CD14-positive monocyte (primary cell): ENCODE measurements around the gene PAX8. TPM values are rescaled to one million over a fixed set of nuclear protein-coding genes. Genes with fewer than 3 reads are reported as not detected.

ENCODE experiments used
- DNase-seq, 3 donors: peaks; one replicate each; pipeline ENCODE4 v3.0.0-alpha.2; 2011 to 2022
- H2AFZ ChIP-seq: 2 replicates; pipeline ENCODE4 v1.6.0; 2012; ENCODE audit warnings: mild to moderate bottlenecking, low read depth, low read length, inconsistent platforms; ENCODE audit not compliant: insufficient read depth, poor library complexity, severe bottlenecking
- H3K27ac ChIP-seq, 2 donors: 1 replicate in 1 of 2; 2 replicates in 1 of 2; pipeline ENCODE4 v1.5.1; 2012 to 2013; ENCODE audit warnings: low read length in 2 of 2, control low read depth in 1 of 2, inconsistent platforms in 1 of 2, low read depth in 1 of 2, mild to moderate bottlenecking in 1 of 2
- H3K27me3 ChIP-seq, 2 donors: one replicate each; pipeline versions ENCODE4 v1.6.0 to v1.6.1; 2011 to 2013; ENCODE audit warnings: low read length in 2 of 2; ENCODE audit not compliant: control insufficient read depth in 2 of 2, insufficient read depth in 2 of 2
- H3K36me3 ChIP-seq, 2 donors: replicated peaks in 1 of 2; 1 replicate in 1 of 2; 2 replicates in 1 of 2; pipeline versions ENCODE4 v1.5.1 to v1.6.1; 2012 to 2013; ENCODE audit warnings: low read length in 2 of 2, control low read depth in 1 of 2, inconsistent platforms in 1 of 2, mild to moderate bottlenecking in 1 of 2; ENCODE audit not compliant: insufficient read depth in 2 of 2, control insufficient read depth in 1 of 2
- H3K4me1 ChIP-seq, 2 donors: 1 replicate in 1 of 2; 2 replicates in 1 of 2; pipeline versions ENCODE4 v1.5.1 to v1.6.1; 2012 to 2013; ENCODE audit warnings: low read length in 2 of 2, control low read depth in 1 of 2, inconsistent platforms in 1 of 2, mild to moderate bottlenecking in 1 of 2, moderate library complexity in 1 of 2; ENCODE audit not compliant: insufficient read depth in 2 of 2, control insufficient read depth in 1 of 2
- H3K4me2 ChIP-seq: replicated peaks from 2 replicates; pipeline ENCODE3; 2012; ENCODE audit warnings: low read length, moderate library complexity, mild to moderate bottlenecking; ENCODE audit not compliant: poor library complexity, severe bottlenecking; ENCODE audit errors: extremely low read depth
- H3K4me3 ChIP-seq, 3 experiments: fragments of 200-600 bp in 1 of 3; sonication (generic) in 1 of 3; replicated peaks in 1 of 3; 1 replicate in 2 of 3; 2 replicates in 1 of 3; pipeline ENCODE4 v1.5.1; 2011 to 2013; ENCODE audit warnings: low read length in 3 of 3, mild to moderate bottlenecking in 3 of 3, control low read depth in 2 of 3, low read depth in 2 of 3, inconsistent platforms in 1 of 3, moderate library complexity in 1 of 3
- H3K79me2 ChIP-seq: 2 replicates; pipeline ENCODE4 v1.6.0; 2012; ENCODE audit warnings: mild to moderate bottlenecking, control low read depth, inconsistent platforms, low read length, moderate library complexity; ENCODE audit not compliant: insufficient read depth
- H3K9ac ChIP-seq: 2 replicates; pipeline ENCODE4 v1.6.0; 2017; ENCODE audit warnings: low read length, mild to moderate bottlenecking; ENCODE audit not compliant: insufficient read depth, poor library complexity, severe bottlenecking
- H3K9me3 ChIP-seq, 2 donors: replicated peaks in 1 of 2; 1 replicate in 1 of 2; 2 replicates in 1 of 2; pipeline versions ENCODE4 v1.5.1 to v1.6.1; 2012 to 2013; ENCODE audit warnings: low read length in 2 of 2, control low read depth in 1 of 2; ENCODE audit not compliant: control insufficient read depth in 1 of 2, insufficient read depth in 1 of 2
- H4K20me1 ChIP-seq: 2 replicates; pipeline ENCODE4 v1.6.0; 2012; ENCODE audit warnings: mild to moderate bottlenecking, low read length, control low read depth, moderate library complexity; ENCODE audit not compliant: insufficient read depth
- H3K27ac Mint-ChIP-seq, 7 donors: one replicate each; pipeline ENCODE4 v1.8.0; 2020; ENCODE audit warnings: mild to moderate bottlenecking in 7 of 7, mixed read lengths in 7 of 7, moderate library complexity in 6 of 7, inconsistent platforms in 2 of 7
- H3K27me3 Mint-ChIP-seq, 3 donors: one replicate each; pipeline ENCODE4 v1.8.0; 2021 to 2022; ENCODE audit warnings: low read depth in 3 of 3, mild to moderate bottlenecking in 3 of 3, mixed read lengths in 3 of 3, moderate library complexity in 3 of 3, inconsistent platforms in 1 of 3
- H3K36me3 Mint-ChIP-seq, 2 donors: one replicate each; pipeline ENCODE4 v1.8.0; 2020; ENCODE audit warnings: mixed read lengths in 2 of 2, inconsistent platforms in 1 of 2, mild to moderate bottlenecking in 1 of 2
- H3K4me1 Mint-ChIP-seq: one replicate; pipeline ENCODE4 v1.8.0; 2020; ENCODE audit warnings: mild to moderate bottlenecking, mixed read lengths
- H3K4me3 Mint-ChIP-seq, 2 donors: one replicate each; pipeline ENCODE4 v1.8.0; 2020; ENCODE audit warnings: mild to moderate bottlenecking in 2 of 2, mixed read lengths in 2 of 2, moderate library complexity in 1 of 2
- H3K9me3 Mint-ChIP-seq, 7 donors: one replicate each; pipeline ENCODE4 v1.8.0; 2020 to 2022; ENCODE audit warnings: mixed read lengths in 7 of 7, mild to moderate bottlenecking in 6 of 7, moderate library complexity in 6 of 7, inconsistent platforms in 2 of 7
- CTCF ChIP-seq: fragments of 200-600 bp; IDR thresholded peaks from one replicate; pipeline ENCODE4 v1.8.0; 2022; ENCODE audit warnings: antibody characterized with exemption, mild to moderate bottlenecking
- WGBS: methylation state at CpG from one replicate; pipeline ENCODE4 v1.1.5; 2013; ENCODE audit warnings: missing lambda C conversion rate; ENCODE audit not compliant: insufficient coverage; 5-methylcytosine and 5-hydroxymethylcytosine counted together
- intact Hi-C, 2 donors: fragments of 100-400 bp; cut with micrococcal nuclease; formaldehyde crosslinking; loops; one replicate each; pipeline versions ENCODE4 v1.15.0 to v1.15.1; 2023
- polyA plus RNA-seq, 3 donors: library from polyadenylated mRNA; depleted of rRNA in 1 of 3; unstranded in 2 of 3; stranded (reverse) in 1 of 3; fragments of 300-500 nt in 2 of 3; fragments of >200 nt in 1 of 3; fragmentation: Illumina TruSeq in 2 of 3; gene quantifications; 1 replicate in 2 of 3; 2 replicates in 1 of 3; pipeline ENCODE4 v1.2.3, GENCODE V29; 2012 to 2021

The PAX8 gene
- polyA plus RNA-seq, 3 donors, result 0.26 to 0.47 (median 0.36) TPM

GRCh38 chr2:113166187-113166645 lies 112.5 kb downstream of the PAX8 start:
- H3K4me2 ChIP-seq, result no peak overlapping the region
- no peak overlapping the region for H3K9ac ChIP-seq
- Mint-ChIP-seq H3K4me1 (peaks cover 31% of the 10 kb centered on the region), H3K9me3 (peaks cover 0 to 1% (median 0%) of the 10 kb centered on the region in 7 donors), H3K27me3 (peaks cover 0 to 6% (median 0%) of the 10 kb centered on the region in 3 donors), H3K4me3 (no peak overlapping the region), H3K27ac (no peak overlapping the region), H3K36me3 (no peaks in the 10 kb centered on the region)
- no peak overlapping the region for H3K4me3 ChIP-seq
- H3K36me3 ChIP-seq, result no peaks in the 10 kb centered on the region
- H3K9me3 ChIP-seq, result no peaks in the 10 kb centered on the region
- no peaks in the 10 kb centered on the region for H3K79me2 ChIP-seq
- no peaks in the 10 kb centered on the region for H4K20me1 ChIP-seq
- no peak overlapping the region for H3K27ac ChIP-seq
- peaks cover 21 to 27% of the 10 kb centered on the region in 2 donors for H3K4me1 ChIP-seq
- 100% methylated on average over 3 of the region's 7 CpGs for WGBS
- no peak overlapping the region for H2AFZ ChIP-seq
- H3K27me3 ChIP-seq, result no peaks in the 10 kb centered on the region
- intact Hi-C loops, result no loop called here
- TF ChIP-seq CTCF, result no peak
- DNase-seq, result no peak

Other genes with a start within 250 kb of the PAX8 start
- gene IL36B, start 226.1 kb downstream of the PAX8 start, polyA plus RNA-seq, result not detected
- gene IL36RN, start 219.7 kb downstream of the PAX8 start, polyA plus RNA-seq, result not detected
- not detected for gene IL1F10, start 211.0 kb downstream of the PAX8 start, polyA plus RNA-seq
- 100 to 1,000 TPM in 1 of 3 donors, 10 to 100 TPM in 2; 89.9 to 109 (median 92.0) TPM for gene IL1RN, start 151.3 kb downstream of the PAX8 start, polyA plus RNA-seq
- gene PSD4, start 105.0 kb downstream of the PAX8 start, polyA plus RNA-seq, result 10 to 100 TPM; 11.0 to 47.0 (median 18.2) TPM
- 10 to 100 TPM; 38.3 to 55.0 (median 49.8) TPM for gene ZNG1B, start 158.8 kb upstream of the PAX8 start, polyA plus RNA-seq
- gene FOXD4L1, start 219.7 kb upstream of the PAX8 start, polyA plus RNA-seq, result under 1 TPM in 1 of 3 donors, not detected in 2; 0.04 TPM